SU-DHL-6 (cell line): ENCODE measurements around the gene VPS9D1.

Source experiments
- CTCF ChIP-seq: fragments of 200-600 bp; sonication (generic); IDR thresholded peaks from one replicate; pipeline ENCODE4 v1.5.1; 2017; ENCODE audit warnings: antibody characterized with exemption, mild to moderate bottlenecking, low read length, moderate library complexity; ENCODE audit not compliant: insufficient read depth, poor library complexity, severe bottlenecking
- EZH2phosphoT487 ChIP-seq: fragments of 200-600 bp; sonication (generic), shearing (Covaris generic); conservative IDR thresholded peaks from 2 replicates; pipeline ENCODE4 v1.6.1; 2018; ENCODE audit warnings: mild to moderate bottlenecking, antibody characterized with exemption, low read length, moderate library complexity, mixed read lengths

GRCh38 chr16:89738072-89738377 lies 17.3 kb upstream of the VPS9D1 start:
- TF ChIP-seq CTCF = no peak
- no peak for TF ChIP-seq EZH2phosphoT487
